IPS-15b (cell line): ENCODE results near the gene ZNF320.
"Not testable (repeated sequence)": the region's sequence is repeated elsewhere in the genome, so short reads cannot be mapped to it uniquely, and the experiment has no call there.

Experiments used
- H3K27me3 ChIP-seq: one replicate; pipeline ENCODE4 v1.6.1; 2013; ENCODE audit warnings: low read length; ENCODE audit not compliant: control insufficient read depth, insufficient read depth
- H3K36me3 ChIP-seq: one replicate; pipeline ENCODE4 v1.6.1; 2013; ENCODE audit warnings: low read length; ENCODE audit not compliant: control insufficient read depth, insufficient read depth
- H3K4me1 ChIP-seq: one replicate; pipeline ENCODE4 v1.6.1; 2013; ENCODE audit warnings: mild to moderate bottlenecking, low read length; ENCODE audit not compliant: control insufficient read depth, insufficient read depth
- H3K4me3 ChIP-seq: one replicate; pipeline ENCODE4 v1.5.1; 2013; ENCODE audit warnings: low read depth, low read length
- H3K9ac ChIP-seq: one replicate; pipeline ENCODE4 v1.6.1; 2013; ENCODE audit warnings: low read depth, mild to moderate bottlenecking, low read length
- H3K9me3 ChIP-seq: one replicate; pipeline ENCODE4 v1.6.1; 2013; ENCODE audit warnings: mild to moderate bottlenecking, low read length; ENCODE audit not compliant: control insufficient read depth, insufficient read depth

Gene ZNF320

GRCh38 chr19:52940905-52941304 lies 43.5 kb upstream of the ZNF320 start:
- not testable (repeated sequence) for H3K9ac ChIP-seq, H3K4me3 ChIP-seq, H3K4me1 ChIP-seq, H3K27me3 ChIP-seq, H3K9me3 ChIP-seq, H3K36me3 ChIP-seq

- peaks cover 5% of the 10 kb centered on the region for H3K36me3 ChIP-seq
- no peaks in the 10 kb centered on the region for H3K4me1 ChIP-seq
- H3K9me3 ChIP-seq = no peaks in the 10 kb centered on the region
- H3K27me3 ChIP-seq = no peaks in the 10 kb centered on the region
- H3K9ac ChIP-seq = no peak overlapping the region
- H3K4me3 ChIP-seq = no peak overlapping the region
These were observed 41.3 kb upstream of the ZNF320 start for GRCh38 chr19:52938761-52939160.

- Histone ChIP-seq H3K9me3 (no peaks in the 10 kb centered on the region), H3K4me1 (no peaks in the 10 kb centered on the region), H3K9ac (no peak overlapping the region)
These were observed 39.5 kb upstream of the ZNF320 start for GRCh38 chr19:52936954-52937325.

GRCh38 chr19:52936151-52936953 lies 38.9 kb upstream of the ZNF320 start:
- Histone ChIP-seq H3K27me3 (no peaks in the 10 kb centered on the region), H3K9me3 (no peaks in the 10 kb centered on the region), H3K4me3 (no peak overlapping the region), H3K4me1 (no peaks in the 10 kb centered on the region), H3K36me3 (peaks cover 5% of the 10 kb centered on the region), H3K9ac (no peak overlapping the region)

More at GRCh38 chr19:52936954-52937325, 39.5 kb upstream of the ZNF320 start:
- H3K36me3 ChIP-seq = peaks cover 5% of the 10 kb centered on the region
- H3K27me3 ChIP-seq = no peaks in the 10 kb centered on the region
- no peak overlapping the region for H3K4me3 ChIP-seq

- H3K4me1 ChIP-seq = no peaks in the 10 kb centered on the region
- H3K27me3 ChIP-seq = no peaks in the 10 kb centered on the region
- H3K9me3 ChIP-seq = no peaks in the 10 kb centered on the region
- peaks cover 5% of the 10 kb centered on the region for H3K36me3 ChIP-seq
- H3K4me3 ChIP-seq = no peak overlapping the region
- H3K9ac ChIP-seq = no peak overlapping the region
These were observed 38.0 kb upstream of the ZNF320 start for GRCh38 chr19:52935434-52935833.

- not testable (repeated sequence) for H3K4me3 ChIP-seq, H3K4me1 ChIP-seq, H3K9me3 ChIP-seq, H3K27me3 ChIP-seq, H3K9ac ChIP-seq, H3K36me3 ChIP-seq
These were observed 27.2 kb upstream of the ZNF320 start for GRCh38 chr19:52924641-52925040.

GRCh38 chr19:52923778-52924593 lies 26.6 kb upstream of the ZNF320 start:
- no peak overlapping the region for H3K9ac ChIP-seq
- H3K9me3 ChIP-seq = no peaks in the 10 kb centered on the region
- peak overlapping the region; percentile 16 for H3K4me3 ChIP-seq
- peaks cover 2% of the 10 kb centered on the region for H3K4me1 ChIP-seq
- H3K36me3 ChIP-seq = peaks cover 2% of the 10 kb centered on the region
- H3K27me3 ChIP-seq = no peaks in the 10 kb centered on the region

- peak within 1 kb of the TSS; percentile 74 for H3K9ac ChIP-seq
- peaks cover 2% of the 10 kb centered on the region for H3K36me3 ChIP-seq
- H3K4me1 ChIP-seq = peaks cover 2% of the 10 kb centered on the region
- H3K27me3 ChIP-seq = no peaks in the 10 kb centered on the region
- peak within 1 kb of the TSS; percentile 94 for H3K4me3 ChIP-seq
- H3K9me3 ChIP-seq = no peaks in the 10 kb centered on the region
These were observed 25.7 kb upstream of the ZNF320 start, which contains the start of gene ZNF888 for GRCh38 chr19:52922841-52923777. ZNF888 (minus strand) TSS chr19:52923428; CDS start chr19:52917873, 5,555 bp downstream.

- Histone ChIP-seq H3K4me1 (peaks cover 2% of the 10 kb centered on the region), H3K4me3 (no peak overlapping the region), H3K27me3 (no peaks in the 10 kb centered on the region), H3K36me3 (peaks cover 2% of the 10 kb centered on the region), H3K9me3 (no peaks in the 10 kb centered on the region), H3K9ac (no peak overlapping the region)
These were observed 20.1 kb upstream of the ZNF320 start for GRCh38 chr19:52917531-52917930.

GRCh38 chr19:52910648-52911047 lies 13.2 kb upstream of the ZNF320 start:
- Histone ChIP-seq H3K4me1 (no peaks in the 10 kb centered on the region), H3K27me3 (no peaks in the 10 kb centered on the region), H3K9me3 (no peaks in the 10 kb centered on the region), H3K4me3 (no peak overlapping the region), H3K9ac (no peak overlapping the region), H3K36me3 (peaks cover 3% of the 10 kb centered on the region)

GRCh38 chr19:52904052-52904780 lies 6.8 kb upstream of the ZNF320 start:
- H3K27me3 ChIP-seq, H3K9me3 ChIP-seq, H3K36me3 ChIP-seq, H3K4me3 ChIP-seq, H3K9ac ChIP-seq, H3K4me1 ChIP-seq: not testable (repeated sequence)
